ENCODE results near the gene HOXA9.

DNA sequence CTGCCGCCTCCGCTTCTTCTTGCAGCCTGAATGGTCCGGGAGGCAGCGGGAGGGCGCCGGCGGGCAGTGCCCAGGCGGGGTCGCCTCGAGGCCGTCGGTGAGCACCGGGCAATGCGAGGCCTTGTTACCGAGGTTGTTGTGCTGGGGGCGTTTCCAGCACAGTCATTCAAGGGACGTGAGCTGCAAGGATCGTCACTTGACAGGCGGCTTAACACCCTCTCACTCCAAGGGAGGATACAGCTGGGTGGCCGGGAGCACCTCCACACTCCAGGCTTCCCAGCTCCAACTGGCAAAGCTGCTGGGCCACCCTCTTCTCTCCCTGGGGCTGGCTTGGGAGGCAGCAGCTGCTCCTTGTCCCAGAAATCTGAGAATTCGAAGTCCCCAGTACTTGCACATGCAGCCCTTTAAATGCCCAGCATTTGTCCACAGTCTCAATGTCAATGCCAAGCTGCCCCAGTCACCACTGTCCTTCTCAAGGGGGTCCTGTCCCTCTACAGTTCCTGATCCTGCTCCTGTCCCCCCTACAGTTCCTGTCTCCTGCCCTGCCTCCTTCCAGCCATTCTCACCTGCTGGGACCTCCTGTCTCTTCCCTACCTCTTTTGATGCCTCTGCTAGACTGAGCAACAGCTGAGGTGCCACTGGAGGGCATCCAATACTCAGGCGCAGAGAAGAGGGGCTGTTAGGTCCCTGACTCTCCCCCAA is 24.1 kb upstream of the HOXA9 start:
- TF ChIP-seq, protein P1, sequence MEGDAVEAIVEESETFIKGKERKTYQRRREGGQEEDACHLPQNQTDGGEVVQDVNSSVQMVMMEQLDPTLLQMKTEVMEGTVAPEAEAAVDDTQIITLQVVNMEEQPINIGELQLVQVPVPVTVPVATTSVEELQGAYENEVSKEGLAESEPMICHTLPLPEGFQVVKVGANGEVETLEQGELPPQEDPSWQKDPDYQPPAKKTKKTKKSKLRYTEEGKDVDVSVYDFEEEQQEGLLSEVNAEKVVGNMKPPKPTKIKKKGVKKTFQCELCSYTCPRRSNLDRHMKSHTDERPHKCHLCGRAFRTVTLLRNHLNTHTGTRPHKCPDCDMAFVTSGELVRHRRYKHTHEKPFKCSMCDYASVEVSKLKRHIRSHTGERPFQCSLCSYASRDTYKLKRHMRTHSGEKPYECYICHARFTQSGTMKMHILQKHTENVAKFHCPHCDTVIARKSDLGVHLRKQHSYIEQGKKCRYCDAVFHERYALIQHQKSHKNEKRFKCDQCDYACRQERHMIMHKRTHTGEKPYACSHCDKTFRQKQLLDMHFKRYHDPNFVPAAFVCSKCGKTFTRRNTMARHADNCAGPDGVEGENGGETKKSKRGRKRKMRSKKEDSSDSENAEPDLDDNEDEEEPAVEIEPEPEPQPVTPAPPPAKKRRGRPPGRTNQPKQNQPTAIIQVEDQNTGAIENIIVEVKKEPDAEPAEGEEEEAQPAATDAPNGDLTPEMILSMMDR (IDR thresholded peaks at IDR 0.05), result no peak
- no peak for TF ChIP-seq POLR2A (IDR thresholded peaks at IDR 0.05)
- TF ChIP-seq POLR2AphosphoS5 (IDR thresholded peaks at IDR 0.05), result no peak
- no peak for TF ChIP-seq EP300 (IDR thresholded peaks at IDR 0.05)
